Stomach (tissue), 9 donors: ENCODE data around the gene DNASE1L3. TPM values are rescaled to one million over a fixed set of nuclear protein-coding genes. Genes with fewer than 3 reads are reported as not detected.
"Not testable (repeated sequence)": the region's sequence is repeated elsewhere in the genome, so short reads cannot be mapped to it uniquely, and the experiment has no call there.

Experiments
- DNase-seq, 2 donors: peaks; one replicate each; pipeline versions ENCODE4 v3.0.0 to v3.0.0-alpha.2; 2013 to 2019
- H3K27ac ChIP-seq, 5 donors: fragments of 200-600 bp in 4 of 5; sonication (generic) in 4 of 5; one replicate each; pipeline ENCODE4 v1.5.1; 2013 to 2019; ENCODE audit warnings: mild to moderate bottlenecking in 1 of 5, moderate library complexity in 1 of 5
- H3K27me3 ChIP-seq, 3 donors: fragments of 200-600 bp; sonication (generic); one replicate each; pipeline ENCODE4 v1.5.1; 2017 to 2019; ENCODE audit warnings: mixed run types in 1 of 3
- H3K36me3 ChIP-seq, 4 donors: fragments of 200-600 bp; sonication (generic); 1 replicate in 3 of 4; 2 replicates in 1 of 4; pipeline ENCODE4 v1.5.1; 2016 to 2019
- H3K4me1 ChIP-seq, 4 donors: fragments of 200-600 bp; sonication (generic); one replicate each; pipeline ENCODE4 v1.5.1; 2016 to 2019
- H3K4me3 ChIP-seq, 4 donors: fragments of 200-600 bp; sonication (generic) in 3 of 4; one replicate each; pipeline ENCODE4 v1.5.1; 2016 to 2019; ENCODE audit warnings: mild to moderate bottlenecking in 1 of 4
- H3K9me3 ChIP-seq, 4 donors: fragments of 200-600 bp; sonication (generic); one replicate each; pipeline ENCODE4 v1.5.1; 2016 to 2019
- EP300 ChIP-seq: sonication (generic); formaldehyde crosslinking; IDR thresholded peaks from one replicate; pipeline ENCODE4 v1.6.1; 2017; ENCODE audit warnings: antibody characterized with exemption
- POLR2A ChIP-seq, 4 donors: fragments of 450-650 bp; IDR thresholded peaks; one replicate each; pipeline ENCODE4 v1.6.1; 2016; ENCODE audit warnings: antibody characterized with exemption in 4 of 4, control low read depth in 2 of 4, mild to moderate bottlenecking in 1 of 4, moderate library complexity in 1 of 4
- POLR2AphosphoS5 ChIP-seq, 3 donors: sonication (generic); formaldehyde crosslinking; IDR thresholded peaks; one replicate each; pipeline ENCODE4 v1.6.1; 2016; ENCODE audit warnings: antibody characterized with exemption in 3 of 3
- WGBS, 5 donors: extraction: QIAGEN DNeasy Blood & Tissue Kit in 3 of 5; methylation state at CpG; one replicate each; pipeline versions ENCODE4 v1.1.5 to v1.1.7; 2013 to 2018; 5-methylcytosine and 5-hydroxymethylcytosine counted together
- intact Hi-C: fragments of 100-400 bp; cut with DNase I; formaldehyde crosslinking; loops from one replicate; pipeline ENCODE4 v1.15.1; 2023; ENCODE audit warnings: low total_unique reads
- polyA plus RNA-seq, 3 donors: library from polyadenylated mRNA; stranded (reverse); fragments of 200-250 nt; gene quantifications; one replicate each; pipeline ENCODE4 v1.2.3, GENCODE V29; 2013
- total RNA-seq, 5 donors: library from RNA; depleted of rRNA; stranded (reverse); fragments of >200 nt; gene quantifications; one replicate each; pipeline versions ENCODE4 v1.1.0 to v1.2.3, GENCODE V29; 2014 to 2016
- TF ChIP-seq, protein P1 (sequence below), 7 experiments: fragments of 450-650 bp in 4 of 7; fragments of 200-600 bp in 3 of 7; sonication (generic) in 3 of 7; IDR thresholded peaks; one replicate each; pipeline ENCODE4 v1.5.1; 2016 to 2019; ENCODE audit warnings: antibody characterized with exemption in 7 of 7, control low read depth in 2 of 7, mild to moderate bottlenecking in 1 of 7
- donor health status: healthy with polysubstance abuse.
- donor health status: Bipolar disorder and iron deficiency.
- donor health status: healthy.

The DNASE1L3 gene
- total and polyA plus RNA-seq, 8 donors: 0.43 to 10.4 (median 3.1) TPM; not detected in 2

DNA sequence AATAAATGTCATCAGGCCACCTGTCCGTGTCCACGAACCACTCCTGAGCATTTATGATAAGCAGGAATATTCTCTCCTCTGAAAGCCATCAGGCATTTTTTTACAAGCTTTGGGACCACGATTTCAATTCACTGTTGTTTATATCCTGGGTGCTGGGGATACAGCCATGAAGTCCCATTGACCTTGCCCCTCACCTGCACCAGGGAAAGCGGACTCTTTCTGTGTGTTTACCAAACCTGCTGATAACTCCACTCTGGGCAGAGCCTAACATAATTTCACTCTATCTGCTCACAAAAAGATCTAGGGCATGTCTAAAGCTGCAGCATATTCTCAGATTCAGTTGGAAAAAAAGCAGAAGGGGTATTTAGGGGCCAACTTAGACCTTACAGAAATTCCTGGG, 4.8 kb downstream of the DNASE1L3 start:
- Histone ChIP-seq H3K36me3 (no peaks in the 10 kb centered on the region), H3K4me1 (peaks cover 0 to 3% (median 0%) of the 10 kb centered on the region in 4 donors), H3K4me3 (no peak overlapping the region), H3K9me3 (no peaks in the 10 kb centered on the region), H3K27me3 (no peaks in the 10 kb centered on the region), H3K27ac (no peak overlapping the region)
- 38 to 58% (median 57%) methylated on average over 4 of the region's 4 CpGs for WGBS, 5 donors
- TF ChIP-seq POLR2A (IDR thresholded peaks at IDR 0.05) (no peak), EP300 (no peak), POLR2AphosphoS5 (IDR thresholded peaks at IDR 0.05) (no peak)
- TF ChIP-seq, protein P1, sequence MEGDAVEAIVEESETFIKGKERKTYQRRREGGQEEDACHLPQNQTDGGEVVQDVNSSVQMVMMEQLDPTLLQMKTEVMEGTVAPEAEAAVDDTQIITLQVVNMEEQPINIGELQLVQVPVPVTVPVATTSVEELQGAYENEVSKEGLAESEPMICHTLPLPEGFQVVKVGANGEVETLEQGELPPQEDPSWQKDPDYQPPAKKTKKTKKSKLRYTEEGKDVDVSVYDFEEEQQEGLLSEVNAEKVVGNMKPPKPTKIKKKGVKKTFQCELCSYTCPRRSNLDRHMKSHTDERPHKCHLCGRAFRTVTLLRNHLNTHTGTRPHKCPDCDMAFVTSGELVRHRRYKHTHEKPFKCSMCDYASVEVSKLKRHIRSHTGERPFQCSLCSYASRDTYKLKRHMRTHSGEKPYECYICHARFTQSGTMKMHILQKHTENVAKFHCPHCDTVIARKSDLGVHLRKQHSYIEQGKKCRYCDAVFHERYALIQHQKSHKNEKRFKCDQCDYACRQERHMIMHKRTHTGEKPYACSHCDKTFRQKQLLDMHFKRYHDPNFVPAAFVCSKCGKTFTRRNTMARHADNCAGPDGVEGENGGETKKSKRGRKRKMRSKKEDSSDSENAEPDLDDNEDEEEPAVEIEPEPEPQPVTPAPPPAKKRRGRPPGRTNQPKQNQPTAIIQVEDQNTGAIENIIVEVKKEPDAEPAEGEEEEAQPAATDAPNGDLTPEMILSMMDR (IDR thresholded peaks at IDR 0.05): no peak
- intact Hi-C loops: no loop called here
- no peak for DNase-seq

DNA sequence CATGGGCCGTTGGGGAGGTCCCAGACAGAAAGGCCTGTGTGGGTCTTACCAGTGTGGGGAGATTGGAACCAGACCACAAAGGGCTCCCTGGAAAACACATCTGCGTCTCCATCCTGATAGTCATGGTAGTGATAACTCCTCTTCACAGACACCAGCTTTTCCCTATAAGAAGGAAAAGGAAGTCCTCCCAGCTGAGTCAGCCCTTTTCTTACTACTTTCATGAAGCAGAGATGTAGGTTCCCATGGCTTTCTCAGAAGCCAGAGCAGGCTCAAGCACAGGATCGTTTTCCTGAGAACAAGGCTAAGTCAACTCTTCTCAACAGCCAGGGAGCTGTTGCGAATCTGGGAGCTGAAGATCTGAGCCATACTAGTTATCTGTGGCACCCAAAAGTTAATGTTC, 6.1 kb downstream of the DNASE1L3 start:
- intact Hi-C loops: no loop called here
- WGBS, 5 donors: 91 to 96% (median 93%) methylated on average over 4 of the region's 4 CpGs

DNA sequence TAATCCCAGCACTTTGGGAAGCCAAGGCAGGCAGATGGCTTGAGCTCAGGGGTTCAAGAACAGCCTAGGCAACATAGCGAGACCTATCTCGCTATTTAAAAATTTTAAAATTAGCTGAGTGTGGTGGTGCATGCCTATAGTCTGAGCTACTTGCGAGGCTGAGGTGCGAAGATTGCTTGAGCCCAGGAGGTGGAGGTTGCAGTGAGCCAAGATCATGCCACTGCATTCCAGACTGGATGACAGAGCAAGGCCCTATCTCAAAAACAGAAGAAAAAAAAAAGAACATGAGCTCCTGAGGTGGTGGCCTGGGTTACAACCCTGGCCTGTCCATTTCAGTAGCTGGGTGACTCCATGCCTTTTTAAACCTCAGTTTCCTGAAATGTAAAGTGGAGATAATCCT, 7.2 kb downstream of the DNASE1L3 start:
- Histone ChIP-seq H3K4me3 (no peak overlapping the region), H3K4me1 (peaks cover 0 to 6% (median 0%) of the 10 kb centered on the region in 4 donors), H3K27me3 (no peaks in the 10 kb centered on the region), H3K36me3 (no peaks in the 10 kb centered on the region), H3K27ac (no peak overlapping the region), H3K9me3 (no peaks in the 10 kb centered on the region)
- no peak for DNase-seq
- intact Hi-C loops: no loop called here
- 89 to 99% (median 95%) methylated on average over 4 of the region's 4 CpGs for WGBS, 5 donors
- no peak for TF ChIP-seq POLR2AphosphoS5 (IDR thresholded peaks at IDR 0.05)
- TF ChIP-seq, protein P1 (IDR thresholded peaks at IDR 0.05): no peak
- TF ChIP-seq POLR2A (IDR thresholded peaks at IDR 0.05): no peak
- no peak for TF ChIP-seq EP300

More for the DNA sequence above, 6.1 kb downstream of the DNASE1L3 start:
- Histone ChIP-seq H3K27ac (no peak overlapping the region), H3K36me3 (no peaks in the 10 kb centered on the region), H3K27me3 (no peaks in the 10 kb centered on the region), H3K4me1 (peaks cover 0 to 3% (median 0%) of the 10 kb centered on the region in 4 donors), H3K9me3 (no peaks in the 10 kb centered on the region), H3K4me3 (no peak overlapping the region)
- TF ChIP-seq, protein P1 (IDR thresholded peaks at IDR 0.05): no peak
- TF ChIP-seq POLR2AphosphoS5 (IDR thresholded peaks at IDR 0.05) (no peak), POLR2A (IDR thresholded peaks at IDR 0.05) (no peak), EP300 (no peak)
- DNase-seq: no peak

DNA sequence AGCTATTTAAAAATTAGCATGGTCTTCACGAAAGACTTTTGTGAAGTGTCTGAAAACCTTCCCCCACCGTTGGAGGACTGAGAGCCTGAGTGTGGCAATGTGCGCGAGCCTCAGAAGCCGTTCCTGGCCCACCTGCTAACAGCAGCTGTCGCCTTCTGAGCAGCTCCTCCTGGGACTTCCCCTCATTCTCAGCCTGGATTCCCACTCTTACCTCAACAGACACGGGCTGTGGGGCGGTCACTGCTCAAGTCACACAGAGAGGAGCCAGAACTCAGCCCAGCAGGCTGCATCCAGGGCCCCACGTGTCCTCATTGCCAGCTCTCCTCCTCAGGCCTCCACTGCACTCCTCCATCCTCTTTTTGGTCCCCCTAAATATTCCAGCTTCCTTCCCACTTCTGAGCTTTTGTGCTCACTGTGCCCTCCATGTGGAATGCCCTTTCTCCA, 7.8 kb downstream of the DNASE1L3 start:
- Histone ChIP-seq H3K27me3 (no peaks in the 10 kb centered on the region), H3K27ac (no peak overlapping the region), H3K36me3 (no peaks in the 10 kb centered on the region), H3K9me3 (no peaks in the 10 kb centered on the region), H3K4me3 (no peak overlapping the region), H3K4me1 (peaks cover 0 to 10% (median 0%) of the 10 kb centered on the region in 4 donors)
- TF ChIP-seq EP300: no peak
- TF ChIP-seq, protein P1 (IDR thresholded peaks at IDR 0.05): no peak
- no peak for DNase-seq
- intact Hi-C loops: no loop called here
- WGBS, 5 donors: 80 to 90% (median 84%) methylated on average over 9 of the region's 9 CpGs

DNA sequence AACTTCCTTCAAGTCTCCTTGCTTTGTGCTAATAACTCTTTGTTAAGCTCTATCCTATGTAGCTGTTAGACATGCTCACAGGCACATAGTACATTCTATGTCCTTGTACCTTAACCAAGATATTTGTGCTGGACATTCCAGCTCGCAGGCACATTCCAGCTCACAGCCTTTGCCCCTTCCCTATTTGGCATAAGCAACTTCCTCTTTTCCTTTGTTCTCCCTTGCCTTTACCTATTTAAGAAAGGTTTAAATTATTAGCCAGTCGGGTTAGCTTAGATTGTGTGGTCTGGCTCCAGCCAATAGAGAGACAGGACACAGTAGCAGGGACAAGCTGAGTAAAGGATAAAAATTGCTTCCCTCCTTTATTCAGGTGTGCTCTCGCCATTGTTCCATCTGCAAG, 9.3 kb downstream of the DNASE1L3 start:
- H3K36me3 ChIP-seq, intact Hi-C loops, DNase-seq, H3K27me3 ChIP-seq, H3K4me3 ChIP-seq, H3K9me3 ChIP-seq: not testable (repeated sequence)
- Histone ChIP-seq H3K27ac (peak overlapping the region in 1 of 5 donors; percentile 46), H3K4me1 (peaks cover 0 to 10% (median 0%) of the 10 kb centered on the region in 4 donors)
- 35 to 45% (median 39%) methylated on average over 3 of the region's 3 CpGs for WGBS, 5 donors
